HepG2 (cell line): ENCODE measurements around the gene ZNF367. TPM values are rescaled to one million over a fixed set of nuclear protein-coding genes. Genes with fewer than 3 reads are reported as not detected.

Experiments
- BCL3 ChIP-seq: sonication (generic); formaldehyde crosslinking; IDR thresholded peaks from 2 replicates; pipeline ENCODE4 v1.5.1; 2020; ENCODE audit warnings: mild to moderate bottlenecking, missing genetic modification reagents, moderate library complexity
- ELF4 ChIP-seq: sonication (generic); formaldehyde crosslinking; IDR thresholded peaks from 2 replicates; pipeline ENCODE4 v1.5.0; 2020; ENCODE audit warnings: missing genetic modification reagents, mild to moderate bottlenecking, moderate library complexity, borderline replicate concordance
- GATA4 ChIP-seq: sonication (generic); IDR thresholded peaks from 2 replicates; pipeline ENCODE4 v1.6.1; 2016; ENCODE audit warnings: antibody characterized with exemption, low read depth, borderline replicate concordance
- HNF1A ChIP-seq, 2 experiments: sonication (generic) in 1 of 2; formaldehyde crosslinking in 1 of 2; IDR thresholded peaks; 2 replicates each; pipeline versions ENCODE4 v1.4.0 to v1.6.1; 2016 to 2020; ENCODE audit warnings: borderline replicate concordance in 1 of 2, low read depth in 1 of 2, mild to moderate bottlenecking in 1 of 2, missing genetic modification reagents in 1 of 2
- HOXA5 ChIP-seq: sonication (generic); formaldehyde crosslinking; IDR thresholded peaks from 2 replicates; pipeline ENCODE4 v1.4.0; 2020; ENCODE audit warnings: missing genetic modification reagents
- KDM1A ChIP-seq: IDR thresholded peaks from 2 replicates; pipeline ENCODE4 v1.6.1; 2016; ENCODE audit warnings: missing compliant biosample characterization
- KDM5B ChIP-seq: sonication (generic); formaldehyde crosslinking; IDR thresholded peaks from 2 replicates; pipeline ENCODE4 v1.4.0; 2020; ENCODE audit warnings: missing genetic modification reagents, mild to moderate bottlenecking, borderline replicate concordance
- MAFK ChIP-seq, 2 experiments: IDR thresholded peaks in 1 of 2; conservative IDR thresholded peaks in 1 of 2; 2 replicates each; pipeline ENCODE4 v1.6.1; 2011; ENCODE audit warnings: improper control_type of control experiment in 2 of 2, low read length in 2 of 2
- NR1H2 ChIP-seq: sonication (generic); formaldehyde crosslinking; IDR thresholded peaks from 2 replicates; pipeline ENCODE4 v1.8.1; 2022; ENCODE audit warnings: low read depth, missing genetic modification reagents, borderline replicate concordance
- ONECUT2 ChIP-seq: sonication (generic); formaldehyde crosslinking; IDR thresholded peaks from 2 replicates; pipeline ENCODE4 v1.4.0; 2020; ENCODE audit warnings: missing genetic modification reagents
- SIX1 ChIP-seq: sonication (generic); formaldehyde crosslinking; IDR thresholded peaks from 2 replicates; pipeline ENCODE4 v1.4.0; 2020; ENCODE audit warnings: missing genetic modification reagents, borderline replicate concordance
- TFAP4 ChIP-seq: sonication (generic); IDR thresholded peaks from 2 replicates; pipeline ENCODE4 v1.6.1; 2016; ENCODE audit warnings: low read depth, borderline replicate concordance
- TFE3 ChIP-seq: IDR thresholded peaks from 2 replicates; pipeline ENCODE4 v1.6.1; 2016
- ZBTB21 ChIP-seq: sonication (generic); formaldehyde crosslinking; IDR thresholded peaks from 2 replicates; pipeline ENCODE4 v1.4.0; 2020; ENCODE audit warnings: missing genetic modification reagents
- ZKSCAN8 ChIP-seq: IDR thresholded peaks from 2 replicates; pipeline ENCODE4 v1.6.1; 2016; ENCODE audit warnings: borderline replicate concordance, missing genetic modification reagents, missing compliant biosample characterization
- ZNF275 ChIP-seq: sonication (generic); formaldehyde crosslinking; IDR thresholded peaks from 2 replicates; pipeline ENCODE4 v1.8.0; 2022; ENCODE audit warnings: missing genetic modification reagents, mild to moderate bottlenecking, inconsistent platforms, borderline replicate concordance
- ZNF562 ChIP-seq: sonication (generic); formaldehyde crosslinking; IDR thresholded peaks from 2 replicates; pipeline ENCODE4 v1.8.0; 2022; ENCODE audit warnings: missing genetic modification reagents, borderline replicate concordance
- ZSCAN31 ChIP-seq: sonication (generic); formaldehyde crosslinking; IDR thresholded peaks from 2 replicates; pipeline ENCODE4 v1.5.0; 2020; ENCODE audit warnings: low read depth, mild to moderate bottlenecking, missing genetic modification reagents
- polyA plus RNA-seq, 8 experiments: library from polyadenylated mRNA; depleted of rRNA in 3 of 8; stranded (reverse) in 7 of 8; unstranded in 1 of 8; fragments of >200 nt; fragmentation: Illumina TruSeq in 4 of 8; extraction: Trizol in 4 of 8; gene quantifications; 2 replicates each; pipeline versions ENCODE4 v1.2.1 to v1.2.3, GENCODE V29; 2011 to 2016; ENCODE audit warnings: low read depth in 4 of 8, missing spikeins in 1 of 8, mixed read lengths in 1 of 8; ENCODE audit not compliant: insufficient read depth in 1 of 8
- total RNA-seq, 5 experiments: library from RNA; depleted of rRNA; stranded (reverse); fragments of >200 nt; fragmentation: Illumina TruSeq; extraction: Trizol; gene quantifications; 2 replicates each; pipeline ENCODE4 v1.2.3, GENCODE V29; 2016; ENCODE audit warnings: low read depth in 1 of 5

ZNF367 gene
- total and polyA plus RNA-seq, 2 of the 13 experiments (the other 11 are each of a cell fraction or from before 2014, with no cell fraction given) = 2.9 to 7.7 TPM

GRCh38 chr9:96420468-96421219, 2.5 kb upstream of the ZNF367 start (continued):
- TF ChIP-seq ELF4 (CRISPR knock-in tag) = 0 out of 2 replicates have a peak, but pooled peaks have one; percentile 9
- no peak for TF ChIP-seq ZNF562 (CRISPR knock-in tag)
- peak; percentile 61 for TF ChIP-seq HOXA5
- peak; percentile 72; the same call in 1 of the 2 replicates for TF ChIP-seq ZKSCAN8
- peak; percentile 60; the same call in 1 of the 2 replicates for TF ChIP-seq SIX1 (CRISPR knock-in tag)
- TF ChIP-seq GATA4 = peak; percentile 21; the same call in 1 of the 2 replicates
- peak; percentile 89 for TF ChIP-seq HNF1A (IDR thresholded peaks at IDR 0.05; ENCODE audit: low read depth)
- peak; percentile 95 for TF ChIP-seq HNF1A (CRISPR knock-in tag; IDR thresholded peaks at IDR 0.05; ENCODE audit: borderline replicate concordance)
- TF ChIP-seq NR1H2 (CRISPR knock-in tag) = no peak
- TF ChIP-seq ZSCAN31 = peak; percentile 71; the same call in 1 of the 2 replicates
- TF ChIP-seq ZNF275 (CRISPR knock-in tag) = no peak
- TF ChIP-seq TFE3 (CRISPR knock-in tag) = peak; percentile 70; the same call in 1 of the 2 replicates
- TF ChIP-seq ZBTB21 = peak; percentile 74; the same call in 1 of the 2 replicates
- no peak for TF ChIP-seq ONECUT2 (CRISPR knock-in tag)
- no peak for TF ChIP-seq KDM5B
- TF ChIP-seq BCL3 (CRISPR knock-in tag) = no peak
- peak; percentile 68 to 75 for TF ChIP-seq MAFK (conservative IDR thresholded peaks at IDR 0.05 in 1 of 2, IDR thresholded peaks at IDR 0.05 in 1 of 2; ENCODE audit: low read length in 2 of 2)
- peak; percentile 62; the same call in 1 of the 2 replicates for TF ChIP-seq KDM1A (CRISPR knock-in tag)
- TF ChIP-seq TFAP4 = peak; percentile 61; the same call in 1 of the 2 replicates
